ENCODE results near the gene NPAS2.

Gene NPAS2, protein sequence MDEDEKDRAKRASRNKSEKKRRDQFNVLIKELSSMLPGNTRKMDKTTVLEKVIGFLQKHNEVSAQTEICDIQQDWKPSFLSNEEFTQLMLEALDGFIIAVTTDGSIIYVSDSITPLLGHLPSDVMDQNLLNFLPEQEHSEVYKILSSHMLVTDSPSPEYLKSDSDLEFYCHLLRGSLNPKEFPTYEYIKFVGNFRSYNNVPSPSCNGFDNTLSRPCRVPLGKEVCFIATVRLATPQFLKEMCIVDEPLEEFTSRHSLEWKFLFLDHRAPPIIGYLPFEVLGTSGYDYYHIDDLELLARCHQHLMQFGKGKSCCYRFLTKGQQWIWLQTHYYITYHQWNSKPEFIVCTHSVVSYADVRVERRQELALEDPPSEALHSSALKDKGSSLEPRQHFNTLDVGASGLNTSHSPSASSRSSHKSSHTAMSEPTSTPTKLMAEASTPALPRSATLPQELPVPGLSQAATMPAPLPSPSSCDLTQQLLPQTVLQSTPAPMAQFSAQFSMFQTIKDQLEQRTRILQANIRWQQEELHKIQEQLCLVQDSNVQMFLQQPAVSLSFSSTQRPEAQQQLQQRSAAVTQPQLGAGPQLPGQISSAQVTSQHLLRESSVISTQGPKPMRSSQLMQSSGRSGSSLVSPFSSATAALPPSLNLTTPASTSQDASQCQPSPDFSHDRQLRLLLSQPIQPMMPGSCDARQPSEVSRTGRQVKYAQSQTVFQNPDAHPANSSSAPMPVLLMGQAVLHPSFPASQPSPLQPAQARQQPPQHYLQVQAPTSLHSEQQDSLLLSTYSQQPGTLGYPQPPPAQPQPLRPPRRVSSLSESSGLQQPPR

DNA sequence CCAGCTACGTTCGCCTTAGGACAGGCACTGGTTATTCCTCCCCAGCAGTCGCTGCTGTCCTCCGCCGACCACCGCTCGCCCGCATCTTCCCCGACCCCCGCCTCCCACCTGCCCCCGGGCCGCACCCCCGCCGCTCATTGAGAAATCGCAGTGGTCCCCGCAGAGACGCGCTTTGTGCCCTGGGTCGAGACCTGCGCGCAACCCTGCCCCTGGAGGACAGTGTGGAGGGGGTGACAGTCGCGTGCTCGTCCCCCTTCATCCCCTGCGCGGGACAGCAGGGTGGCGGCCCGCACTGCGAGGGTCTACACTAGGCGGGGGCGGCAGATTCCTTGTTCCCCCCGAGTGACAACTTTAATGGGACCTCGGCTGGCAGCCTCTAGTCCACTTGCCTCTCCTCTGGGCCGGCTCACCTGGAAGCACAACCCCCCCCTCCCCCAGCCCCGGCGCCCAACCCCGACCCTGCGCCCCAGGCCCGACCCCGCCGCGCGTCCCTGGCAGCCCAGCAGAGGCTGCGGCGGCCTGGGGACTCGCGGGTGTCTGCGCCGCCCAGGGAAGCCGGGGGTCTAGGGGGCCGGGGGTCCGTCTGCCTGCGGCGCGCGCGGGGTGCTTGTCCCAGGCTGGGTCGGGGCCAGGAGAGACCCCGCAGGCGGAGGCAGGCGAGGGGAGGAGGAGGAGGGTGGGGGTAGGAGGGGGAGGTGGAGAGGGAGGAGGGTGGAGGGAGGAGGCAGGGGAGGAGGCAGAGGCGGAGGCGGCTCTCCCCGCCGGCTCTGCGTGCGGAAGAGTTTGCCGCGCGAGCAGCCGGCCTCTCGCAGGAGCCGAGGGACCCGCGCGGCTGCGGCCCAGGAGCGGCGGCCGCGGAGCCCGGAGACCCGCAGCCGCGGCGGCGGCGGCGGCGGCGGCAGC is at the start of gene NPAS2:
Gene NPAS2 (plus strand): TSS at position 770 of the 903 bp plus-strand sequence. CDS start 84,616 bp downstream, outside the sequence.
- DNase-seq (ENCODE audit: low read depth), result no peak

DNA sequence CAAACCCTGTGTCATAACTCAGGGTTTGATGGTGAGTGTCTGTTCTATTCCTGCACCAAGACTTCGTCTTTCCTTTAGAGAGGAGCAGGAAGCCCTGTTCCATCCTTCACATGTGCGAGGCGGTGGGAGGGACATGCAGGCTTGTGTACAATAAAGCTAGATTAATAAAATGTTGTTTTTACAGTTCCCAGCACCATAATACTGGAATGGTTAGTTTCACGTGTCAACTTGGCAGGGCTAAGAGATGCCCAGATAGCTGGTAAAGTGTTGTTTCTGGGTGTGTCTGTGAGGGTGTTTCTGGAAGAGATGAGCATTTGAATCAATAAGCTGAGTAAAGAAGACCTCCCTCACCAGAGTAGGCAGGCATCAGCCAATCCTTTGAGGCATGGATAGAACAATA is 48.8 kb upstream of the NPAS2 start:
- no peak for DNase-seq (ENCODE audit: low read depth)

DNA sequence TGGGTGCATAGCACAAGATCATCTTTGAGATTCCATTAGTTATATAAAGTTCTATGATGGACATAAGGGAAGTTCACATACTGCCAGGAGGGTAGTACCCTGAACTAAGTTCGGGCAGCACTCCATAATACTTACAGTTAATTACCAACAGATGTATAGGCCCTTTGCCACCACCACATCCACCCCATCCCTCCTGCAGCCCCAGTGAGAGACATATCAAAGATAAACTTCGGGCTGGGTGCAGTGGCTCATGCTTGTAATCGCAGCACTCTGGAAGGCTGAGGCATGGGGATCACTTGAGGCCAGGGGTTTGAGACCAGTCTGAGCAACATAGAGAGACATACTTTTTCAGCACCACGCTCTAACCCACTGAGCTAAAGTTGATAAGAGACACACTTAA is 46.4 kb upstream of the NPAS2 start:
- DNase-seq (ENCODE audit: low read depth), result no peak

DNA sequence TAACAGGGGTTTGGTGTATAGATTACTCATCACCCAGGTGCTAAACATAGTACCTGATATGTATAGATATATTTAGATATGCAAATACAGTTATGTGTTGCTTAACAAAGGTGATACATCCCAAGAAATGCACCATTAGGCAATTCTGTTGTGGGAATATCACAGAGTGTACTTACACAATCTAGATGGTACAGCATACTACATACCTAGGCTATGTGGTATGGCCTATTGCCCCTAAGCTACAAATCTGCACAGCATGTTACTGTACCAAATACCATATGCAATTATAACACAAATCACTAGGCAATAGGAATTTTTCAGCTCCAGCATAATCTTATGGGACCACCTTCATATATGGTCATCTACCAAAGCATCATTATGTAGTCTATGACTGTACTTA is 43.5 kb upstream of the NPAS2 start:
- DNase-seq (ENCODE audit: low read depth), result no peak

DNA sequence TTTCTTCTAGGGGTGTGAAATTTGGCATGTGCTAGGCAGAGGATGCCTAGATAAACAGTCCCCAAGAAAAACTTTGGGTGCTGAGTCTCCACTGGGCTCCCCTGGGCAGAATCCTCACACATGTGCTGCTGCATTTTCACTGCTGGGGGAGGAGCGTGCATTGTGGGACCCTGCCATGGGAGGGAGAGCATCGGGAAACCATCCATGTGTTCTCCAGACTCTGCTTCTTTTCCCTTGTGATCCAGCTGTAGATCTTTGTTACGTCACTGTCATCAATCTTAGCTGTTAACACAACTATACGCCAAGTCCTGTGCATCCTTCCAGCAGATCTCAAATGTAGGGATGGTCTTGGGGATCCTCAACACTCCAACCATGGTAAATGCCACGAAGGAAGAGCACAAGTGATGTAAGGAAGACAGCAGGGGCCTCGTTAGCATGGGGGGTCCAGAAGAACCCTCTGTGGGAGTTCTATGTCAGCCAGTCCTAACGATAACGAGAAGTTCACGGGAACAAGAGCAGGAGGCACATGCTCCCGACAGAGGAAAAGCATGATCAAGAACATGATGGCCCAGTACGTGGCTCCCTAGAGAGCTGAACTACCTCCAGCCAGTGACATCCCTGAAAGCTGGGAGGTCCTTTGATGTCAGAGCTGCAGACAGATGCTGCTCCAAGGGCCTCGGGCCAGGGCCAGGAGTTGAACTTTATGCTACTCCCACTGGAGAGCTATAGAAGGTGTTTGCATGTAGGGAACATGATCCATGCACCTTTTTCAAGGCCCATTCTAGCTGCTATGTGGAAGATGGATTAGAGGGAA is 41.1 kb upstream of the NPAS2 start:
- no peak for DNase-seq (ENCODE audit: low read depth)

DNA sequence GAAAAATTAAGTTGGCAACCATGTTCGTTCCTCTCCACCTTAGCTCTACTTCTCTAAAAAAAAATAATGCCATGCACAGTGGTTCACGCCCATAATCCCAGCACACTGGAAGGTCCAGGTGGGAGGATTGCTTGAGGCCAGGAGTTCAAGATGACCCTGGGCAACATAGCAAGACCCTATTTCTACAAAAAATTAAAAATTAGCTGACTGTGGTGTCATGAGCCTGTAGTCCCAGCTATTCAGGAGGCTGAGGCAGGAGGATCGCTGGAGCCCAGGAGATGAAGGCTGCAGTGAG is 40.1 kb upstream of the NPAS2 start:
- no peak for DNase-seq (ENCODE audit: low read depth)

DNA sequence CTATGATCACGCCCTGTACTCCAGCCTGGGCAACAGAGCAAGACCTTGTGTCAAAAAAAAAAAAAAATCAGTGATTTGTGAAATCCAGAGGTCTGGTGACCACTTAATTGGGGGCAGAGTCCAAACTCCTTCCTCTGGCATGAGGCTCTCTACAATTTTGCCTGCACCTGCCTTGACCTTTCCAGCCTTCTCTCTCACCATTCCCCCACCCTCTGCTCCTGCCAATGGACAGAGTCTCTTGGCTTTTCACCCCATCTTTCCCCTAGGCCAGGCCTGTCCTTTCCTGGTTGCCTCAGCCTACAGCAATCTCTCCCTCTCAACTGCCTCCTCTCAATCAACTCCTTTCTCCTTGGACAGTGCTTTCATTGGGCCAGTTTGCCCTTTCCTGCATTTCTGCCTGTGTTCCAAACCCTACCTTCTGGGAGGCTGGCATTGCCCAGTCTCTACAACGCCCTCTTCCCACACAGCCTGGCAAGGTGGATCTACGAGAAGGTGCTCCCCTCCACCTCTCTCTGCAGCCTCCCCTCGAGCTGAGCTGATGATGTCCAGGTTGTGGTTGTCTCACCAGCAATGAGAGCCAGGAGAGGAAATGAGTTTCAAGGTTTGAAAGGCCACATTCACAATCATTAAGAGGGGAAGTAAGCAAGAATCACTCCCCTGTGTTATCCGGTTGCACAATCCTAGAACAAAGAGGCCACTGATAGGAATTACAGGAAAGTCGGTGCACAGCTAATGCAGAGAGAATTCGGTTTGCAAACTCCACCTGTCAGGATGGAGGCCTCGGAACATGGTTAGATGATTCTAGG is 39.5 kb upstream of the NPAS2 start:
- no peak for DNase-seq (ENCODE audit: low read depth)

DNA sequence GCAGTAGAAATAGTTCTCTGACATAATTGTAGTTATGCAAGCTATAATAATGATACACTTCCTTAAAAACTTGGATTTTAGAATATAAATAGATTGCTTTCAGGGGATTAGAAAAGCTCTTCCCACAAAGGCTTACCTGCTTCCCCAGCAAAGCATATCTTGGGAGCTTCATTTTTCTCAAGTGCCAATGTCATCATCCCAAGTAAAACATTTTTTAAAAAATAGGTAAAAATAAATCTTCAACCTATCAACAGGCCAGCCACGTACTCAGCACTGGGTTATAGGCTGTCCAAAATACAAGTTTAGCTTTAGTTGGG is 39.0 kb upstream of the NPAS2 start:
- DNase-seq (ENCODE audit: low read depth), result no peak

DNA sequence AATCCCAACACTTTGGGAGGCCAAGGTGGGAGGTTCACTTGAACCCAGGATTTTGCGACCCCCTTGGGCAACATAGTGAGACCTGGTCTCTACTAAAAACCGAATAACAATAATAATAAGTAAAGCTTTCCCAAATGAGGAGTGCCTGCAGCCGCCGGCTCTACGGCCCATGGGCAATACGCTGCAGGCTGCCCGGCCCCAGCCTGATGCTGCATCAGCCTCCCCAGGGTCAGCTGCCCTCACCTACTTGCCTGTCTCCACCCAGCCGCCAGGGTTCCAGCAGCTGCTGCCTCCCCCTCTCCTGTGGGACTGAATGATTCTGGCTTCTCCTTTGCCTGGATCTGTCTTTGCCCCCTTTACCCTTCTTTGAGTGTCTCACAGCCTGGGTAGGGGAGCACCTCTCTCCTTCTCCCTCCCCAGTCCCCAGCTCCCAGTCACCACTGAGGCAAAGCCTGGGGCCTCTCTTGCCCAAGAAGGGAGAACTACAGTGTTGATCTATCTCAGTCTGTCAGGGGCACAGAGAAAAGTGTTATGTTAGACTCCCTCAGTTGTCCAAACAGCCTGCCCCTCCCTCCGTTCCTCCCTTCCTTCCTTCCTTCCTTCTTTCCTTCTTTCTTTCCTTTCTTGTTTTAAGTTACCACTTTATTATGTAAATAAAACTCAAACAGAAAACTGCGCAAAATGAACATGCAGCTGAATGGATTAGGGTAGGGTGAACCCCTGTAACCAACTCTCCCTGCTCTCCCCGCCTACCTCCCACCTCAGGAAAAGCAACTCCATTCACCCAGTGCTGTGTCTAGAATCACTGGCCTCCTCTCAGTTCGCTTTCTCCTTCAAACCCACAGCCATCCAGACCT is 38.2 kb upstream of the NPAS2 start:
- no peak for DNase-seq (ENCODE audit: low read depth)

DNA sequence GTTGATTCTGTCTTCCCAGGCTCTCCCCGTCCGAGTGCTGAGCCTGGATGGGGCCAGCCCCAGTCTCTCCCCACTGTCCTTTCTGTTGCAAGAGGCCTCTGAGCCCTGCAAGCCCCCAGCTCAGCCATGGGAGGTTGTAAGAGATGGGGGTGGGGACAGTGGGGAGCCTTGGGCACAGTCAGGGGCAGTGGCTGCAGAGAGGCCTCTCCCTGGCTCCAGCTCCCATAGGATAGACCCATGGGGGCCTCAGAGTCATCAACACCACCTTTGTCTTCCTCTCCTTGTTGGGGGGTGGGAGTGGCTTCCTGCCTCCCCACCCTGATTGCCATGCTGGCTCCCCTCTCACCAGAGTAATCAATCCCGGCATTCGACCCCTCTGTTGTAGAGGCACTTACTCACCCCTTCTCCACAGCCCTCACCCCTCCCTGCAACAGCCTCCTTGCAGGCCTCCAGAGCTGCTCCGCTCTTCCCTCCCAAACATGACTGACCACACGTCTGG is 37.5 kb upstream of the NPAS2 start:
- DNase-seq (ENCODE audit: low read depth), result no peak

DNA sequence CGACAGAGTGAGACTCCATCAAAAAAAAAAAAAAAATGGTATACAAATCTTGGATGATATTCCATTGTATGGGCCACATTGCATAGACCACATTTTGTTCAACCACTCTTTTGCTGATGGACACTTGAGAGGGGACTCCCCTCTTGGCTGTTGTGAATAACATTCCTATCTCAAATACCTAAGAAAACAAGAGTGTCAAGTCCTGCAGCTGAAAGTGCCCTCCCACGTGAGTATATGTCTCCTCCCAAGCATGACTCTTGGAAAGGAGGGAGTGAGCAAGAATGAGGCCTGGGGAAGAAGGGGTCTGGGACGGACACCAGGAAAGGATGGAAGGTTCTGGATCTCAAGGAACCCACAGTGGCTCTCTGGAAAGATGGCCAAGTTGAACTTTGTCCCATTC is 36.0 kb upstream of the NPAS2 start:
- no peak for DNase-seq (ENCODE audit: low read depth)

DNA sequence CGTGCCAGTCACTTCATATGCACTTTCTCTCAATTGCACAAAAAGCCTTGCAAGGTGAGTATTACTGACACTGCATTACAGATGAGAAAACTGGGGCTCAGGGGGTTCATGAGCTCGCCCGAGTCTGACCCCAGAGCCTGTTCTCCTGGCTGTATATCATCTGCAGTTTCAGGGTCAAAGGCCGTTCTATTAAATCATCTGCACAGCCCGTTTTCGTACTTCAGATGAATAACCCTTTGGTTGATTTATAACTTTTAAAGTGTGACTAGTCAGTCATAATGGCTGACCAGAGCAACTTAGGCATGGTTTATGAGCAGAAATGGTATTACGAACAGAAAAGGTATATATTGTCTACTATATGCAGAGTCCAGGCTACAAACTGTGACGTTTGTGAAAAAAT is 35.3 kb upstream of the NPAS2 start:
- DNase-seq (ENCODE audit: low read depth), result no peak

DNA sequence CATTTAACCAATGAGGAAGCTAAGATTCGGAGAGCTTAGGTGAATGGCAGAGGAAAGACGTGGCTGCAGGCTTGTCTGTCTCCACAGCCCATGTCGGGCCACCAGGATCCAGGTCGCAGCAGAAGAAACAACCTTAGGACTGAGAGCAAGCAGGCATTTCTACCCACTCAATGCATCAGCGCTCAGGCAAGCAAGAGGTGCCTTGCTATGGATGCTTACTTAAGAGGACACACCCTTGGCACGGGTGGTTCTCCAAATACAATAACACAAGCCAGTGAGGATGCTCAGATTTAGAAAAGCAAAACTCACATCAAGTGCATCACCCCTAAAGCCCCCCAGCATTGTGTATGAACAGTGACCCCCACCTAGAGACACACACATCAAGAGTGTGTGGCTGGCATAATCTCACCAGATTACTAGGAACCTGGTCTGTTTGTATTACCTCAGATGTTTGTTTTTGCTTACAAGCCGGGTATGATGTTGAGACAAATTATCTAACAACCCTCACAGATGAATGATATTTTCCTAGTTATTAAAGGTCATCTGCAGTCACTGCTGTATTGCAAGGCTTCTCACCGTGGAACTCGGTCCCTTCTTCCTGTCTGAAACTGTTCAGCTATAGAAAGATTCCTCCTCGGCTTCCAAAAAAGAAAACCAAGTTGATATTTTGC is 34.2 kb upstream of the NPAS2 start:
- DNase-seq (ENCODE audit: low read depth), result no peak

DNA sequence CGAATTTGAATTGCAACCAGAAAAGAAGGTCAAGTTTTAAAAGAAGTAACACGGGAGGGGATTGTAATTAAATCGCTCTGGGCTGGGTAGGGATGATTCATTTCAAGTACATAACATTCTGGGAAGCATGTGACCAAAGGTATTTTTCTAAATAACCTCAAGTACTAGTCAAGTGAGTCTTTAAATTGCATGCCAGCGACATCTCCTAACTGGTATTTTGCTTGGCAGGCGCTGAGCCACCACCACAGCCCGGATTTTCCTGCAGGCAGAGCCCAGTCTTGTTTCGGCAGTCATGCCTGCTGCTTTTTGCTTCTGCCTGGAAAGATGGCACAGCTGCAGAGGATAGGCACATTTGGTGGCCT is 33.7 kb upstream of the NPAS2 start:
- peak; percentile 66 for DNase-seq (ENCODE audit: low read depth)

DNA sequence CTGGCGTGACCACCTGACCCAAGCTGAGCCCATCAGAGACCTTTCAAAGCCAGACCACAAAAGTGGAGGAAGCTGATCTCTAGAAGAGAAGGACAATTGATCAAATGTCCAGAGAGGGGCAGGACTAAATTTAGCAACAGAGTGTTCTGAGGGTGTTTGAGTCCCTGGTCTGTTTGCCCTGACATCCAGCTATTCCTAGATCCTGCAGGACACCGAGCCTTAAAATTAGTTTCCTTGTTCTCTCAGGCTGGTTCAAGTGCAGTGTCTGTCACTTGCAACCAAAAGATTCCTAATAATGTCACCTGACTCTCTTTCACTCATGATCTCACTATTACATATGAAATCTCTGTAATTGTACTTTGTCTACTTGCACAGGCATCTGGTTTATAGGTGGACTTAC is 33.0 kb upstream of the NPAS2 start:
- DNase-seq (ENCODE audit: low read depth), result no peak

DNA sequence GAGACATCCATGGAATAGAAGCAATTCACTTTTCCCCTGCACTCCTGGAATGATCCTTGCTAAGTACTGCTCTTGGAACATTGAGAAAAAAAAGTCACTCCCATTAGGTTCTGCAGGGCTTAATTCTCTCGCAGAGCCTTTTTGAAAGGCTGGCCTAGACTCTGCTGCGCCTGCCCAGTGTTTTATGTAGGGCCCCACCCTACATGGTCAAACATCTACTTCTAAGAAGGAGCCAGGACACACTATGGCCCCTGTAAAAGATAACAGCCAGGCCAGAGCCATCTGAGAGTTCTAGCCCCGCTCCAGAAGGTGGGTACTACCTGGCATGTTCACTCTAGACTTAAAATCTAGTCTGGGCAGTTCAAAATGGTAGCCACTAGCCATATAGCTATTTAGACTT is 30.6 kb upstream of the NPAS2 start:
- DNase-seq (ENCODE audit: low read depth), result no peak

DNA sequence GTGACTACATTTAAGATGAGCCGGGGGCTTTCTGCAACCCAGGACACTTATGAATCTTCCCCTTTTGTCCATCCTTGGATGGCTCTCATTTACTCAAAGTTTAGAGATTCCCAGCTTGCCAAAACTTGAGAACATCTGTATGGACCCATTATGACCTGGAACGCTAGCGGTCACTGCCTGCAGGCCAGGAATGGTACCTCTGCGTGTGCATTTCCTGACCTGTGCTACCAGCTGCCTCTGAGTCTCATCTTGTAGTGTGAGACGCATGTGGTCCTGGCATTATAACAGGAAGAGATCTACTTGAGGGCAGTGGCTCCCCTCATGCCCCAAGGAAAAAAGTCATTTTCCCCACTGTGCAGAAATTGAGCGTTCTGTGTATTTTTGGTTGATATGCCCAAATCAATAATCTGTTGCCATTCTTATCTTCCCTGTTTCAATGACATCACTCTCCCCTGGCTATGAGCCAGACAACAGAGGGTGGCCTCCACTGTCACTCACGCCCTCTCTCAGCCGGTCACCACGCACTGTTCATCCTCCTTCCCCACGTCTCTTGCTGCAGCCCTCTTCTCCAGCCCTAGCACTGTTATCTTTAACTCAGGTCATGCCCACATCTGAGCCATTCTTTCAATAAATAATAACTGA is 28.5 kb upstream of the NPAS2 start:
- DNase-seq (ENCODE audit: low read depth), result no peak

DNA sequence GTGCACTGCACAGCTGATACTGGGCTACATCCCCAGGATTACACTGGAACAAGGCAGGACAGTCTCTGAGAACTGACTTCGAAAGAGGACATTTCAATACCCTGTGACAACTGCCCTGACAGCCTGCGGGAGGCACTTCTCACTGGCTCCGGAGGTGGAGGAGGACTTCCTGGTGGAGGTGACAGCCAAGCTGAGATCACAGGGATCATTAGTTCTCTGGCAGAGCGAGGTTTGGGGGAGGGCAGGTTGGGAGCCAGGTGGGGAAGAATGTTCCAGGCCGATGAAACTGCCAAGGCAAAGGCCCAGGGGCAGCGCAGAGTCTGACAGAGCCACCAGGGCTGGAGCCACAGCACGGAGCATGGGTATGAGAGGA is 28.0 kb upstream of the NPAS2 start:
- DNase-seq (ENCODE audit: low read depth), result no peak

DNA sequence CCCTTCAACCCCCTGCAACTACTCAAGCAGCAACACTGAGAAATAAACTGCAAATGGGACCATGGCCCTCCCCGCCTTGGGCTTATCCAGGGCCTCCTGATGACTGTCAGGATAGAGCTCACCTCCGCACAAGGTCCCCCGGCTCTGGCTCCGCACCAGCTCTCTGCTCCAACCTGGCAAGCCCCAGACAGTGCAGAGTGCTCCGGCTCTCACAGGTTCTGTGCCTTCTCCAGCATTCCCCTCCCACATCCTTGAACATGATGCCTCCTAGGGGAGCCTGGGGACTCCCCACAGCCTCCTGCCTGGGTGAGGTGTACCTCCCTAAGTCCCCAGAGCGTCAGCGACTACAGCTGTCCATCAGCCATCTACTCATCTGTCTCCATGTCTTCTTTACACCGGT is 26.7 kb upstream of the NPAS2 start:
- DNase-seq (ENCODE audit: low read depth), result no peak

Data from HS-27A (cell line).